ENCODE measurements around the gene GNLY.
"Not testable (repeated sequence)": the region's sequence is repeated elsewhere in the genome, so short reads cannot be mapped to it uniquely, and the experiment has no call there.

Gene GNLY

GRCh38 chr2:85694052-85695025, at the start of gene GNLY:
GNLY (plus strand) TSS chr2:85694358; CDS start chr2:85694419, 61 bp downstream.
- peak; percentile 27 for DNase-seq

- DNase-seq = no peak
Measured at GRCh38 chr2:85644909-85645308, 49.2 kb upstream of the GNLY start.

GRCh38 chr2:85646166-85646565, 48.0 kb upstream of the GNLY start:
- no peak for DNase-seq

- DNase-seq = no peak
Measured at GRCh38 chr2:85647823-85648526, 46.2 kb upstream of the GNLY start.

- peak; percentile 30 for DNase-seq
Measured at GRCh38 chr2:85648619-85649018, 45.5 kb upstream of the GNLY start.

GRCh38 chr2:85649201-85650190, 44.7 kb upstream of the GNLY start:
- no peak for DNase-seq

GRCh38 chr2:85650456-85650855, 43.7 kb upstream of the GNLY start:
- no peak for DNase-seq

GRCh38 chr2:85651097-85651496, 43.1 kb upstream of the GNLY start:
- no peak for DNase-seq

GRCh38 chr2:85652056-85652455, 42.1 kb upstream of the GNLY start:
- DNase-seq = no peak

- DNase-seq = no peak
Measured at GRCh38 chr2:85653996-85654395, 40.2 kb upstream of the GNLY start.

GRCh38 chr2:85655961-85656417, 38.2 kb upstream of the GNLY start:
- no peak for DNase-seq

GRCh38 chr2:85656468-85656867, 37.7 kb upstream of the GNLY start:
- DNase-seq = no peak

GRCh38 chr2:85657399-85657798, 36.8 kb upstream of the GNLY start:
- not testable (repeated sequence) for DNase-seq

GRCh38 chr2:85659324-85659981, 34.7 kb upstream of the GNLY start:
- no peak for DNase-seq

GRCh38 chr2:85660301-85660700, 33.9 kb upstream of the GNLY start:
- not testable (repeated sequence) for DNase-seq

- no peak for DNase-seq
Measured at GRCh38 chr2:85660725-85661124, 33.4 kb upstream of the GNLY start.

GRCh38 chr2:85661139-85661858, 32.9 kb upstream of the GNLY start:
- no peak for DNase-seq

GRCh38 chr2:85662899-85663593, 31.1 kb upstream of the GNLY start:
- no peak for DNase-seq

GRCh38 chr2:85663594-85664565, 30.3 kb upstream of the GNLY start:
- no peak for DNase-seq

All from activated CD4-positive, alpha-beta T cell treated with anti-CD3 and anti-CD28 coated beads, Interleukin-10, Interleukin-2, amounts not matched to agents 100 ng/mL and 50 ng/mL, durations not matched to agents 16 hours and 8 hours (primary cell).